ENCODE data around the gene BLTP2.
"Not testable (repeated sequence)": the region's sequence is repeated elsewhere in the genome, so short reads cannot be mapped to it uniquely, and the experiment has no call there.

DNA sequence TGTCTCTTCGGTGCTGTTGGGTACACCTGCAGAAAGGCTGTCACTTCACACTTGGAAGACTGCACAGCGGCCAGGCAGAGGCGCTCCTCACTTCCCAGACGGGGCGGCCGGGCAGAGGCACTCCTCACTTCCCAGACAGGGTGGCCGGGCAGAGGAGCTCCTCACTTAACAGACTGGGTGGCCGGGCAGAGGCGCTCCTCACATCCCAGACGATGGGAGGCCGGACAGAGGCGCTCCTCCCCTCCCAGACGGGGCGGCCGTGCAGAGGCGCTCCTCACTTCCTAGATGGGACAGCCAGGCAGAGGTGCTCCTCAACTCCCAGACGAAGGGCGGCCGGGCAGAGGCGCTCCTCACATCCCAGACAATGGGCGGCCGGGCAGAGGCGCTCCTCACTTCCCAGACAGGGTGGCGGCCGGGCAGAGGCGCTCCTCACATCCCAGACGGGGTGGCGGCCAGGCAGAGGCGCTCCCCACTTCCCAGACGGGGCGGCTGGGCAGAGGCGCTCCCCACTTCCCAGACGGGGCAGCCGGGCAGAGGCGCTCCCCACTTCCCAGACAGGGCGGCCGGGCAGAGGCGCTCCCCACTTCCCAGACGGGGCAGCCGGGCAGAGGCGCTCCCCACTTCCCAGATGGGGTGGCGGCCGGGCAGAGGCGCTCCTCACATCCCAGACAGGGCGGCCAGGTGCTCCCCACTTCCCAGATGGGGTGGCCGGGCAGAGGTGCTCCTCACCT, 14.0 kb upstream of the BLTP2 start:
- TF ChIP-seq, protein P1, sequence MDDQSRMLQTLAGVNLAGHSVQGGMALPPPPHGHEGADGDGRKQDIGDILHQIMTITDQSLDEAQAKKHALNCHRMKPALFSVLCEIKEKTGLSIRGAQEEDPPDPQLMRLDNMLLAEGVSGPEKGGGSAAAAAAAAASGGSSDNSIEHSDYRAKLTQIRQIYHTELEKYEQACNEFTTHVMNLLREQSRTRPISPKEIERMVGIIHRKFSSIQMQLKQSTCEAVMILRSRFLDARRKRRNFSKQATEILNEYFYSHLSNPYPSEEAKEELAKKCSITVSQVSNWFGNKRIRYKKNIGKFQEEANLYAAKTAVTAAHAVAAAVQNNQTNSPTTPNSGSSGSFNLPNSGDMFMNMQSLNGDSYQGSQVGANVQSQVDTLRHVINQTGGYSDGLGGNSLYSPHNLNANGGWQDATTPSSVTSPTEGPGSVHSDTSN (IDR thresholded peaks at IDR 0.05), result not testable (repeated sequence)
- not testable (repeated sequence) for TF ChIP-seq TEAD4 (IDR thresholded peaks at IDR 0.05; ENCODE audit: borderline replicate concordance, insufficient read depth)

All from SK-N-SH (cell line).